ENCODE results near the gene SPRR1A. TPM values are rescaled to one million over a fixed set of nuclear protein-coding genes. Genes with fewer than 3 reads are reported as not detected.

Gene SPRR1A
- total RNA-seq, 4 donors from 2014 or later, result not detected

GRCh38 chr1:152969036-152969435 lies 14.8 kb upstream of the SPRR1A start:
- Histone ChIP-seq H3K27ac (replicated peaks in 1 of 4) (no peak overlapping the region), H3K9me3 (no peaks in the 10 kb centered on the region), H3K27me3 (no peaks in the 10 kb centered on the region), H3K36me3 (no peaks in the 10 kb centered on the region), H3K4me1 (no peaks in the 10 kb centered on the region), H3K4me3 (no peak overlapping the region)
- intact Hi-C loops (cut with DNase I), result no loop called here
- peak; percentile 81 for DNase-seq (ENCODE audit: extremely low spot score)
- WGBS, result 90% methylated on average over 2 of the region's 2 CpGs
- no peak for TF ChIP-seq POLR2A (IDR thresholded peaks at IDR 0.05; ENCODE audit: low read depth)
- no peak for TF ChIP-seq EP300 (IDR thresholded peaks at IDR 0.05)
- TF ChIP-seq CTCF (IDR thresholded peaks at IDR 0.05), result no peak
- TF ChIP-seq POLR2AphosphoS5 (IDR thresholded peaks at IDR 0.05), result no peak

GRCh38 chr1:152970495-152970894 lies 13.4 kb upstream of the SPRR1A start, which contains the start of gene SPRR4:
SPRR4 (plus strand) TSS chr1:152970648; CDS start chr1:152971891, 1,243 bp downstream.
- no peaks in the 10 kb centered on the region for H3K4me1 ChIP-seq
- WGBS, result 86% methylated on average over 6 of the region's 6 CpGs
- TF ChIP-seq POLR2A (IDR thresholded peaks at IDR 0.05; ENCODE audit: low read depth) (no peak), CTCF (IDR thresholded peaks at IDR 0.05) (no peak), EP300 (IDR thresholded peaks at IDR 0.05) (no peak), POLR2AphosphoS5 (IDR thresholded peaks at IDR 0.05) (no peak)
- no peak within 1 kb of the TSS for H3K4me3 ChIP-seq
- intact Hi-C loops (cut with DNase I), result no loop called here
- H3K27ac ChIP-seq (replicated peaks in 1 of 4), result no peak within 1 kb of the TSS
- H3K9me3 ChIP-seq, result no peaks in the 10 kb centered on the region
- no peaks in the 10 kb centered on the region for H3K36me3 ChIP-seq
- H3K27me3 ChIP-seq, result no peaks in the 10 kb centered on the region
- DNase-seq (ENCODE audit: extremely low spot score), result peak; percentile 64

GRCh38 chr1:152972196-152972886 lies 11.5 kb upstream of the SPRR1A start:
- WGBS, result 86% methylated on average over 4 of the region's 4 CpGs
- Histone ChIP-seq H3K9me3 (no peaks in the 10 kb centered on the region), H3K4me3 (no peak overlapping the region), H3K36me3 (no peaks in the 10 kb centered on the region), H3K4me1 (no peaks in the 10 kb centered on the region), H3K27ac (replicated peaks in 1 of 4) (no peak overlapping the region), H3K27me3 (no peaks in the 10 kb centered on the region)
- DNase-seq (ENCODE audit: extremely low spot score), result peak; percentile 92
- intact Hi-C loops (cut with DNase I), result no loop called here
- TF ChIP-seq EP300 (IDR thresholded peaks at IDR 0.05) (no peak), POLR2AphosphoS5 (IDR thresholded peaks at IDR 0.05) (no peak), POLR2A (IDR thresholded peaks at IDR 0.05; ENCODE audit: low read depth) (no peak), CTCF (IDR thresholded peaks at IDR 0.05) (no peak)

GRCh38 chr1:152976688-152977087 lies 7.2 kb upstream of the SPRR1A start:
- Histone ChIP-seq H3K27ac (replicated peaks in 1 of 4) (no peak overlapping the region), H3K36me3 (no peaks in the 10 kb centered on the region), H3K4me3 (no peak overlapping the region), H3K9me3 (no peaks in the 10 kb centered on the region), H3K27me3 (no peaks in the 10 kb centered on the region), H3K4me1 (no peaks in the 10 kb centered on the region)
- no peak for DNase-seq (ENCODE audit: extremely low spot score)
- intact Hi-C loops (cut with DNase I), result no loop called here
- TF ChIP-seq POLR2AphosphoS5 (IDR thresholded peaks at IDR 0.05), result no peak
- WGBS, result 78% methylated on average over 1 of the region's 1 CpG

- no peak overlapping the region for H3K27ac ChIP-seq (replicated peaks in 1 of 4)
- intact Hi-C loops (cut with DNase I), result no loop called here
- no peaks in the 10 kb centered on the region for H3K4me1 ChIP-seq
- H3K36me3 ChIP-seq, result no peaks in the 10 kb centered on the region
- no peaks in the 10 kb centered on the region for H3K9me3 ChIP-seq
- peak; percentile 74 for DNase-seq (ENCODE audit: extremely low spot score)
- H3K27me3 ChIP-seq, result no peaks in the 10 kb centered on the region
- no peak overlapping the region for H3K4me3 ChIP-seq
- no peak for TF ChIP-seq POLR2AphosphoS5 (IDR thresholded peaks at IDR 0.05)
- TF ChIP-seq POLR2A (IDR thresholded peaks at IDR 0.05; ENCODE audit: low read depth), result no peak
- no peak for TF ChIP-seq CTCF (IDR thresholded peaks at IDR 0.05)
- no peak for TF ChIP-seq EP300 (IDR thresholded peaks at IDR 0.05)
These were observed 6.3 kb upstream of the SPRR1A start for GRCh38 chr1:152977614-152978013.

All from esophagus muscularis mucosa (tissue), 4 donors.